HepG2 (cell line): ENCODE measurements around the gene SLTM. TPM values are rescaled to one million over a fixed set of nuclear protein-coding genes. Genes with fewer than 3 reads are reported as not detected.

ENCODE experiments used
- ATAC-seq: fragments of 200-7000 bp; cut with Tn5 transposase; 3 replicates; pipeline ENCODE4 v1.9.1; 2020; ENCODE audit warnings: mild to moderate bottlenecking, moderate library complexity
- BruUV-seq: library from RNA; stranded (reverse); fragments of 400-500 nt; replicated peaks from 2 replicates; lab custom pipeline; 2021; lab: Mats Ljungman, UMichigan
- CTCF ChIA-PET: fragments of 300-600 bp; formaldehyde crosslinking; extraction: SDS; loops from one replicate; lab custom pipeline; 2021; ENCODE audit warnings: low total read pairs, inconsistent platforms, low intra/inter-chr PET ratio; lab: Yijun Ruan, JAX
- POLR2A ChIA-PET: fragments of 350-600 bp; sonication (Branson Sonifier 250); formaldehyde crosslinking; loops from one replicate; lab custom pipeline; 2020; ENCODE audit warnings: antibody characterized with exemption, inconsistent platforms; lab: Yijun Ruan, JAX
- DNase-seq: peaks from one replicate; pipeline ENCODE4 v3.0.0-alpha.2; 2015; ENCODE audit warnings: low spot score
- FAIRE-seq: peaks from 3 replicates; lab custom pipeline; 2011; peaks lifted over from hg19 to GRCh38; lab: Jason Lieb, UNC
- H2AFZ ChIP-seq: one replicate; pipeline ENCODE4 v1.6.1; 2011; ENCODE audit warnings: low read length, inconsistent platforms
- H3K27ac ChIP-seq: fragments of 300-600 bp; 3 replicates; pipeline ENCODE4 v1.8.0; 2011; ENCODE audit warnings: mixed run types, mild to moderate bottlenecking, mixed read lengths, low read length, inconsistent platforms; ENCODE audit not compliant: insufficient read depth; ENCODE audit errors: extremely low read length
- H3K27me3 ChIP-seq, 2 experiments: fragments of 200-600 bp in 1 of 2; 2 replicates in 1 of 2; 3 replicates in 1 of 2; pipeline versions ENCODE4 v1.6.0 to v1.8.0; 2011; ENCODE audit warnings: low read length in 2 of 2, mild to moderate bottlenecking in 2 of 2, moderate library complexity in 2 of 2, inconsistent platforms in 1 of 2; ENCODE audit not compliant: insufficient read depth in 2 of 2, control insufficient read depth in 1 of 2
- H3K36me3 ChIP-seq, 2 experiments: fragments of 200-600 bp in 1 of 2; replicated peaks in 1 of 2; 2 replicates in 1 of 2; 3 replicates in 1 of 2; pipeline versions ENCODE4 v1.5.1 to v1.8.0; 2011; ENCODE audit warnings: low read length in 2 of 2, inconsistent platforms in 1 of 2; ENCODE audit not compliant: insufficient read depth in 2 of 2, control insufficient read depth in 1 of 2
- H3K4me1 ChIP-seq: 2 replicates; pipeline ENCODE4 v1.5.1; 2012; ENCODE audit warnings: low read length, inconsistent platforms; ENCODE audit not compliant: insufficient read depth
- H3K4me2 ChIP-seq: 2 replicates; pipeline ENCODE4 v1.6.0; 2011; ENCODE audit warnings: low read depth, low read length, inconsistent platforms
- H3K4me3 ChIP-seq, 3 experiments: fragments of 200-600 bp in 1 of 3; sonication (generic), shearing (Covaris generic) in 1 of 3; replicated peaks in 1 of 3; 2 replicates each; pipeline ENCODE4 v1.5.1; 2011 to 2016; ENCODE audit warnings: low read length in 3 of 3, inconsistent platforms in 2 of 3, low read depth in 2 of 3, mild to moderate bottlenecking in 2 of 3, control low read depth in 1 of 3, mixed read lengths in 1 of 3; ENCODE audit not compliant: insufficient read depth in 1 of 3
- H3K79me2 ChIP-seq: one replicate; pipeline ENCODE4 v1.6.1; 2011; ENCODE audit warnings: low read length, inconsistent platforms; ENCODE audit not compliant: insufficient read depth
- H3K9ac ChIP-seq: 2 replicates; pipeline ENCODE4 v1.6.0; 2011; ENCODE audit warnings: mild to moderate bottlenecking, low read depth, low read length, inconsistent platforms; ENCODE audit not compliant: insufficient read depth
- H3K9me3 ChIP-seq: 2 replicates; pipeline ENCODE4 v1.5.1; 2012; ENCODE audit warnings: mild to moderate bottlenecking, low read length
- H4K20me1 ChIP-seq: 2 replicates; pipeline ENCODE4 v1.6.0; 2011; ENCODE audit warnings: inconsistent platforms, mild to moderate bottlenecking, low read length, moderate library complexity; ENCODE audit not compliant: insufficient read depth
- FOSL1 ChIP-seq: sonication (generic); formaldehyde crosslinking; IDR thresholded peaks from 2 replicates; pipeline ENCODE4 v1.9.0; 2021; ENCODE audit warnings: missing genetic modification reagents, borderline replicate concordance
- MBNL3 ChIP-seq: fragments of 250-450 bp; sonication (Bioruptor Pico); conservative IDR thresholded peaks from 2 replicates; pipeline ENCODE4 v1.8.0; 2022; ENCODE audit warnings: mild to moderate bottlenecking, inconsistent platforms
- MED1 ChIP-seq: sonication (generic); formaldehyde crosslinking; IDR thresholded peaks from 2 replicates; pipeline ENCODE4 v1.4.0; 2020; ENCODE audit warnings: missing genetic modification reagents
- NRL ChIP-seq: sonication (generic); formaldehyde crosslinking; IDR thresholded peaks from 2 replicates; pipeline ENCODE4 v1.5.0; 2020; ENCODE audit warnings: missing genetic modification reagents, mild to moderate bottlenecking, moderate library complexity, borderline replicate concordance
- PHF20 ChIP-seq: sonication (generic); formaldehyde crosslinking; IDR thresholded peaks from 2 replicates; pipeline ENCODE4 v1.5.0; 2020; ENCODE audit warnings: mild to moderate bottlenecking, missing genetic modification reagents
- RFX5 ChIP-seq: IDR thresholded peaks from 2 replicates; pipeline ENCODE4 v1.6.1; 2011; ENCODE audit warnings: low read depth, low read length, improper control_type of control experiment
- SALL1 ChIP-seq: sonication (generic); formaldehyde crosslinking; IDR thresholded peaks from 2 replicates; pipeline ENCODE4 v1.8.0; 2022; ENCODE audit warnings: mild to moderate bottlenecking, missing genetic modification reagents
- SNAI1 ChIP-seq: sonication (generic); formaldehyde crosslinking; IDR thresholded peaks from 2 replicates; pipeline ENCODE4 v1.5.0; 2020; ENCODE audit warnings: mild to moderate bottlenecking, missing genetic modification reagents, borderline replicate concordance
- SNAPC2 ChIP-seq: sonication (generic); formaldehyde crosslinking; IDR thresholded peaks from 2 replicates; pipeline ENCODE4 v1.8.1; 2022; ENCODE audit warnings: mild to moderate bottlenecking, missing genetic modification reagents
- SP1 ChIP-seq, 2 experiments: fragments of 450-650 bp in 1 of 2; sonication (generic) in 1 of 2; formaldehyde crosslinking in 1 of 2; IDR thresholded peaks; 2 replicates each; pipeline versions ENCODE4 v1.4.0 to v1.6.1; 2016 to 2020; ENCODE audit warnings: missing genetic modification reagents in 1 of 2
- ZFP1 ChIP-seq: IDR thresholded peaks from 2 replicates; pipeline ENCODE4 v1.6.1; 2016
- ZNF264 ChIP-seq: sonication (generic); formaldehyde crosslinking; IDR thresholded peaks from 2 replicates; pipeline ENCODE4 v1.4.0; 2020; ENCODE audit warnings: missing genetic modification reagents
- ZNF337 ChIP-seq: sonication (generic); formaldehyde crosslinking; IDR thresholded peaks from 2 replicates; pipeline ENCODE4 v1.5.1; 2020; ENCODE audit warnings: missing genetic modification reagents, low read depth, mild to moderate bottlenecking, borderline replicate concordance
- ZNF552 ChIP-seq: sonication (generic); formaldehyde crosslinking; IDR thresholded peaks from 2 replicates; pipeline ENCODE4 v1.9.0; 2022; ENCODE audit warnings: missing genetic modification reagents, mild to moderate bottlenecking, borderline replicate concordance
- ZNF563 ChIP-seq: sonication (generic); formaldehyde crosslinking; IDR thresholded peaks from 2 replicates; pipeline ENCODE4 v1.8.0; 2022; ENCODE audit warnings: mild to moderate bottlenecking, moderate library complexity, missing genetic modification reagents
- ZSCAN29 ChIP-seq: sonication (generic); formaldehyde crosslinking; conservative IDR thresholded peaks from 2 replicates; pipeline ENCODE4 v1.4.0; 2020; ENCODE audit warnings: mild to moderate bottlenecking, missing genetic modification reagents
- ZSCAN31 ChIP-seq: sonication (generic); formaldehyde crosslinking; IDR thresholded peaks from 2 replicates; pipeline ENCODE4 v1.5.0; 2020; ENCODE audit warnings: low read depth, mild to moderate bottlenecking, missing genetic modification reagents
- WGBS: methylation state at CpG from one replicate; pipeline ENCODE4 v1.1.6; 2017; ENCODE audit warnings: low lambda C conversion rate; 5-methylcytosine and 5-hydroxymethylcytosine counted together
- in situ Hi-C: cut with HindIII; loops from 2 replicates; pipeline ENCODE4 v1.10.0; 2017; ENCODE audit warnings: low pct_unique_long_range_greater_than_20kb; ENCODE audit not compliant: extremely low pct_ligation_motif_present
- intact Hi-C: fragments of 100-400 bp; cut with micrococcal nuclease; formaldehyde crosslinking; loops from one replicate; pipeline ENCODE4 v1.10.0; 2022; ENCODE audit not compliant: unreplicated experiment
- polyA plus RNA-seq, 8 experiments: library from polyadenylated mRNA; depleted of rRNA in 3 of 8; stranded (reverse) in 7 of 8; unstranded in 1 of 8; fragments of >200 nt; fragmentation: Illumina TruSeq in 4 of 8; extraction: Trizol in 4 of 8; gene quantifications; 2 replicates each; pipeline versions ENCODE4 v1.2.1 to v1.2.3, GENCODE V29; 2011 to 2016; ENCODE audit warnings: low read depth in 4 of 8, missing spikeins in 1 of 8, mixed read lengths in 1 of 8; ENCODE audit not compliant: insufficient read depth in 1 of 8
- total RNA-seq, 5 experiments: library from RNA; depleted of rRNA; stranded (reverse); fragments of >200 nt; fragmentation: Illumina TruSeq; extraction: Trizol; gene quantifications; 2 replicates each; pipeline ENCODE4 v1.2.3, GENCODE V29; 2016; ENCODE audit warnings: low read depth in 1 of 5
- TF ChIP-seq, protein P1 (sequence below): sonication (generic); formaldehyde crosslinking; IDR thresholded peaks from 2 replicates; pipeline ENCODE4 v1.8.1; 2023; ENCODE audit warnings: mild to moderate bottlenecking, missing genetic modification reagents, borderline replicate concordance
- TF ChIP-seq, protein P2 (sequence below): sonication (generic); formaldehyde crosslinking; IDR thresholded peaks from 2 replicates; pipeline ENCODE4 v1.4.0; 2020; ENCODE audit warnings: low read depth, mild to moderate bottlenecking, missing genetic modification reagents
- TF ChIP-seq, protein P3 (sequence below): IDR thresholded peaks from 2 replicates; pipeline ENCODE4 v1.6.1; 2016

SLTM gene
- total and polyA plus RNA-seq, 2 of the 13 experiments (the other 11 are each of a cell fraction or from before 2014, with no cell fraction given), result 22.0 to 64.2 TPM

DNA sequence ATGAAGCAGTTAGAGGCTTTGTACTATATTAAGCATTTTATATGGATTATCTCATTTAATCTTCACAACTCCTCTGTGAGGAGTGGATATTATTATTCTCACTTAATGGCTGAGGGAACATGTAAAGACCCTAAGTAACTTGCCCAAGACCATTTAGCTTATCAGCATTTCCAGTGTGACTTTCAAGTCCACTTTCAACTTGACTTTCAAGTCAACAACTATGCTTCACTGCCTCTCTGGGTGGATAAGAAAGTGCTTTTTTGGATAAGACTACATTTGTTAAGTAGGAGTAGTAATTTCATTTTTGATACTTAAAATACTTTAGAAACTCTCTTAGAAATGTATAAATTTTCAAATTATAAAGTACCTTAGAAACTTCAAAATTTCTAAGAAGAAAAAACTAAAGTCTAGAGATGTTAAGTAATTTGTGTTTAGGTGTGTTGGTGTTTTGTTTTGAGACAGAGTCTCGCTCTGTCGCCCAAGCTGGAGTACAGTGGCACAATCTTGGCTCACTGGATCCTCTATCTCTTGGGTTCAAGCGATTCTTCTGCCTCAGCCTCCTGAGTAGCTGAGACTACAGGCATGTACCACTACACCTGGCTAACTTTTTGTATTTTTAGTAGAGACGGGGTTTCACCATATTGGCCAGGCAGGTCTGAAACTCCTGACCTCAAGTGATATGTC is 90.6 kb downstream of the SLTM start:
- FAIRE-seq, result no peak
- ChIA-PET POLR2A (no interaction called here), CTCF (no interaction called here)
- Histone ChIP-seq H3K9ac (no peak overlapping the region), H4K20me1 (0 out of 2 replicates have a peak, but pooled peaks cover 2% of the 10 kb centered on the region), H3K36me3 (peaks cover 2% of the 10 kb centered on the region in 2 experiments; a peak in 3 of 5 replicates), H3K9me3 (no peaks in the 10 kb centered on the region), H3K27me3 (no peaks in the 10 kb centered on the region), H3K79me2 (no peaks in the 10 kb centered on the region), H3K4me1 (no peaks in the 10 kb centered on the region), H3K4me3 (no peak overlapping the region), H3K27ac (no peak overlapping the region), H2AFZ (no peak overlapping the region), H3K4me2 (no peak overlapping the region)
- DNase-seq, result no peak
- 96% methylated on average over 4 of the region's 4 CpGs for WGBS
- BruUV-seq, result no TSS peak
- no peak for TF ChIP-seq ZNF563 (CRISPR knock-in tag)
- no peak for TF ChIP-seq ZNF552
- no peak for TF ChIP-seq ZSCAN31 (CRISPR knock-in tag)
- no peak for TF ChIP-seq SNAI1
- TF ChIP-seq MED1 (CRISPR knock-in tag), result no peak
- TF ChIP-seq, protein P1, sequence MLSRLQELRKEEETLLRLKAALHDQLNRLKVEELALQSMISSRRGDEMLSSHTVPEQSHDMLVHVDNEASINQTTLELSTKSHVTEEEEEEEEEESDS (CRISPR knock-in tag), result no peak
- no peak for TF ChIP-seq ZFP1 (CRISPR knock-in tag)
- TF ChIP-seq SALL1 (CRISPR knock-in tag), result no peak
- TF ChIP-seq SP1 (IDR thresholded peaks at IDR 0.05), result no peak
- no peak for TF ChIP-seq SP1 (CRISPR knock-in tag; IDR thresholded peaks at IDR 0.05)
- TF ChIP-seq RFX5, result no peak
- no peak for TF ChIP-seq ZNF337
- TF ChIP-seq MBNL3 (CRISPR knock-in tag), result no peak
- TF ChIP-seq, protein P2, sequence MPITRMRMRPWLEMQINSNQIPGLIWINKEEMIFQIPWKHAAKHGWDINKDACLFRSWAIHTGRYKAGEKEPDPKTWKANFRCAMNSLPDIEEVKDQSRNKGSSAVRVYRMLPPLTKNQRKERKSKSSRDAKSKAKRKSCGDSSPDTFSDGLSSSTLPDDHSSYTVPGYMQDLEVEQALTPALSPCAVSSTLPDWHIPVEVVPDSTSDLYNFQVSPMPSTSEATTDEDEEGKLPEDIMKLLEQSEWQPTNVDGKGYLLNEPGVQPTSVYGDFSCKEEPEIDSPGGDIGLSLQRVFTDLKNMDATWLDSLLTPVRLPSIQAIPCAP (CRISPR knock-in tag), result no peak
- no peak for TF ChIP-seq PHF20 (CRISPR knock-in tag)
- TF ChIP-seq SNAPC2 (CRISPR knock-in tag), result no peak
- TF ChIP-seq FOSL1 (CRISPR knock-in tag), result no peak
- no peak for TF ChIP-seq ZSCAN29
- TF ChIP-seq ZNF264 (CRISPR knock-in tag), result no peak
- TF ChIP-seq NRL (CRISPR knock-in tag), result no peak
- TF ChIP-seq, protein P3, sequence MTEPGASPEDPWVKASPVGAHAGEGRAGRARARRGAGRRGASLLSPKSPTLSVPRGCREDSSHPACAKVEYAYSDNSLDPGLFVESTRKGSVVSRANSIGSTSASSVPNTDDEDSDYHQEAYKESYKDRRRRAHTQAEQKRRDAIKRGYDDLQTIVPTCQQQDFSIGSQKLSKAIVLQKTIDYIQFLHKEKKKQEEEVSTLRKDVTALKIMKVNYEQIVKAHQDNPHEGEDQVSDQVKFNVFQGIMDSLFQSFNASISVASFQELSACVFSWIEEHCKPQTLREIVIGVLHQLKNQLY (CRISPR knock-in tag), result no peak
- ATAC-seq, result no peak
- intact Hi-C loops (loop anchor here (10.0 kb wide), 1 partner anchor 52 kb away; no protein-coding TSS in a partner anchor), in situ Hi-C loops (no loop called here)
